G401.6 (cell line): ENCODE measurements around the gene APOL2.
A peak's percentile ranks its signal among the peaks of the same experiment; 100 is the strongest.
"Not testable (repeated sequence)": the region's sequence is repeated elsewhere in the genome, so short reads cannot be mapped to it uniquely, and the experiment has no call there.

Source experiments
- FAIRE-seq: peaks from 2 replicates; lab custom pipeline; 2012; peaks lifted over from hg19 to GRCh38; lab: Jason Lieb, UNC

Gene APOL2

GRCh38 chr22:36196254-36197064, 42.9 kb downstream of the APOL2 start:
- FAIRE-seq, result no peak

- FAIRE-seq, result peak; percentile 95
Measured at GRCh38 chr22:36194971-36195370, 44.4 kb downstream of the APOL2 start.

GRCh38 chr22:36194385-36194784, 44.9 kb downstream of the APOL2 start:
- no peak for FAIRE-seq

GRCh38 chr22:36193577-36193976, 45.8 kb downstream of the APOL2 start:
- no peak for FAIRE-seq

GRCh38 chr22:36193171-36193570, 46.2 kb downstream of the APOL2 start:
- no peak for FAIRE-seq

GRCh38 chr22:36192542-36192941, 46.8 kb downstream of the APOL2 start:
- FAIRE-seq, result no peak

GRCh38 chr22:36191106-36191836, 48.1 kb downstream of the APOL2 start:
- no peak for FAIRE-seq

- FAIRE-seq, result not testable (repeated sequence)
Measured at GRCh38 chr22:36187862-36188261, 51.5 kb downstream of the APOL2 start.

- FAIRE-seq, result no peak
Measured at GRCh38 chr22:36185828-36186624, 53.3 kb downstream of the APOL2 start.

GRCh38 chr22:36184433-36185025, 54.8 kb downstream of the APOL2 start:
- no peak for FAIRE-seq

- no peak for FAIRE-seq
Measured at GRCh38 chr22:36183446-36183845, 55.9 kb downstream of the APOL2 start.

GRCh38 chr22:36182857-36183256, 56.5 kb downstream of the APOL2 start:
- no peak for FAIRE-seq

- no peak for FAIRE-seq
Measured at GRCh38 chr22:36182056-36182455, 57.3 kb downstream of the APOL2 start.

- FAIRE-seq, result no peak
Measured at GRCh38 chr22:36180928-36181327, 58.4 kb downstream of the APOL2 start.

GRCh38 chr22:36180038-36180880, 59.1 kb downstream of the APOL2 start:
- no peak for FAIRE-seq

GRCh38 chr22:36177160-36177559, 62.2 kb downstream of the APOL2 start:
- no peak for FAIRE-seq
